Stimulated activated CD8-positive, alpha-beta memory T cell treated with anti-CD3 and anti-CD28 coated beads, Interleukin-15, amount 100 ng/mL, for 48 hours (primary cell): Measurements from ENCODE around the gene ALDOB.
A peak's percentile ranks its signal among the peaks of the same experiment; 100 is the strongest.

Experiments
- DNase-seq, 2 donors: peaks; one replicate each; pipeline ENCODE4 v3.0.0-alpha.2; 2020; ENCODE audit warnings: low read depth in 2 of 2

The ALDOB gene

GRCh38 chr9:101457003-101457402 lies 21.4 kb upstream of the ALDOB start:
- DNase-seq: no peak

- DNase-seq: no peak
These were observed 20.2 kb upstream of the ALDOB start for GRCh38 chr9:101455656-101456240.

- no peak for DNase-seq
These were observed 18.4 kb upstream of the ALDOB start for GRCh38 chr9:101453776-101454570.

GRCh38 chr9:101451498-101451897 lies 15.9 kb upstream of the ALDOB start:
- no peak for DNase-seq

GRCh38 chr9:101450931-101451330 lies 15.4 kb upstream of the ALDOB start:
- no peak for DNase-seq

- DNase-seq: peak; percentile 38 to 48
These were observed 13.6 kb upstream of the ALDOB start for GRCh38 chr9:101449071-101449721.

GRCh38 chr9:101448680-101449070 lies 13.1 kb upstream of the ALDOB start:
- DNase-seq: no peak

GRCh38 chr9:101446732-101447131 lies 11.2 kb upstream of the ALDOB start:
- DNase-seq: no peak

GRCh38 chr9:101445353-101446029 lies 9.9 kb upstream of the ALDOB start:
- no peak for DNase-seq

- no peak for DNase-seq
These were observed 7.8 kb upstream of the ALDOB start for GRCh38 chr9:101443364-101443771.

GRCh38 chr9:101442736-101443135 lies 7.2 kb upstream of the ALDOB start:
- DNase-seq: no peak

- no peak for DNase-seq
These were observed 6.7 kb upstream of the ALDOB start for GRCh38 chr9:101442318-101442717.

- no peak for DNase-seq
These were observed 5.2 kb upstream of the ALDOB start for GRCh38 chr9:101440714-101441230.

GRCh38 chr9:101438523-101438922 lies 2.9 kb upstream of the ALDOB start:
- DNase-seq: no peak

- DNase-seq: no peak
These were observed 2.2 kb upstream of the ALDOB start for GRCh38 chr9:101437806-101438232.

GRCh38 chr9:101434998-101435397 lies 576 bp downstream of the ALDOB start:
- no peak for DNase-seq

- DNase-seq: no peak
These were observed 2.3 kb downstream of the ALDOB start for GRCh38 chr9:101433229-101433628.

- DNase-seq: no peak
These were observed 2.8 kb downstream of the ALDOB start for GRCh38 chr9:101432740-101433139.

- DNase-seq: no peak
These were observed 3.4 kb downstream of the ALDOB start for GRCh38 chr9:101432171-101432570.

- no peak for DNase-seq
These were observed 5.8 kb downstream of the ALDOB start for GRCh38 chr9:101429736-101430135.

GRCh38 chr9:101428909-101429308 lies 6.7 kb downstream of the ALDOB start:
- no peak for DNase-seq
